HG03520 (cell line): ENCODE results near the gene ULK4.
"Not testable (repeated sequence)": the region's sequence is repeated elsewhere in the genome, so short reads cannot be mapped to it uniquely, and the experiment has no call there.

Experiments
- ATAC-seq: cut with Tn5 transposase; IDR thresholded peaks from one replicate; pipeline ENCODE4 v1.9.1; 2021; ENCODE audit warnings: mild to moderate bottlenecking, moderate library complexity; ENCODE audit not compliant: unreplicated experiment

The ULK4 gene

DNA sequence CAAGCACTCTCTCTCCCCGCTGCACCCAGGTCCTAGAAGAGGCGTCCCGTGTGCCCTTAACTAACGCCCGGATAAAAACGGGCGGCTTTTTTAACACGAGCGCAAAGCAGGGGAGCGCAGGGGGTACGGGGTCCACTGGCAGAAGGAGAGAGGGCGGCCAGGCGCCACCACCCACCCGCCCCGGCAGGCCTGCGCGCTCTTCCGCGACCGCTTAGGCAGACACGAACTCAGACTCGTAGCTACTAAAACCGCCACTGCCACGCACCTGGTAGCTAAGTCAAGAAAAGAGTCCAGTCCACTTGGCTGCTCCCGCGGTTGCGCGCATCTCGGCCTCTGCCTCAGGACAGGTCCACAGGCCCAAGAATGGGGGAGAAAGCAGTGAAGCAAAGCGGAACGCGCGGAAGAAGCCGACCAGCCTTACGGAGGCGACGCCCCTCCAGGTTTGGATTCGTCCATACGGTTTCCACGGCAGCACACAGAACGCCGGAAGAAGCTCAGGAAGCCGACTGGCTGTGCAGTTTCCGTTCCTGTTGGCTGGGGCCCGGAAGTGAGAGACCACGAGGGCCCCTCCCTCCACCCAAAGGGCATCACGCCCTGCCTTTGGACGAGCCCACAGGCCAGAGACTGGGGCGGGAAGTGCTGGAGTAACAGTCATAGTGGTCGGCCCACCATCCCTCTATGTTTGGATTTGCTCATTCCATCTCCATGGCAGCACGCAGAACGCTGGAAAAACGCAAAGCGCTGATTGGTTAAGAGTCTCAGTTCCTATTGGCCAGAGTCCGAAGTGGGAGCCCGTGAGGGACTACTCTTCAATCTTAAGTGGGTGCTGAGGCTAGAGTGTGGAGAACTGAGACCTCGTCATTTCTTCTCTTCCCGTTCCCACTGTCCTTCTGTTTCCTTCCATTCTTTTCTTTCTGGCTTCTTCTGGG is at the start of gene ULK4:
ULK4 (minus strand) TSS at position 353 of the 929 bp plus-strand sequence. CDS start 7,344 bp downstream, outside the sequence.
- ATAC-seq, result peak; percentile 92

- no peak for ATAC-seq
These were observed 48.6 kb upstream of the ULK4 start for GRCh38 chr3:42010530-42010929.

DNA sequence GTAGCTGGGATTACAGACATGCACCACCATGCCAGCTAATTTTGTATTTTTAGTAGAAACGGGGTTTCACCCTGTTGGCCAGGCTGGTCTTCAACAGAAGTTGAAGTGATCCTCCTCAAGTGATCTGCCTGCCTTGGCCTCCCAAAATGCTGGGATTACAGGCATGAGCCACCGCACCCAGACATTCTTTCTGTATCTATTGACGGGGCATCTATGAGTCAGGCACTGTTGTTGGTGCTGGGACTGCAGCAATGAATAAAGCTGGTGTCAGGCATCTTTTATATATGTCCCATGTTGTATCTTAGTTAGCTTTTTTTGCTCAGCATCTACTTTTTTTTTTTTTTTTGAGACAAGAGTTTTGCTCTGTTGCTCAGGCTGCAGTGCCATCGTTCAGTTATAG is 47.6 kb upstream of the ULK4 start:
- ATAC-seq, result no peak

GRCh38 chr3:42007785-42008184 is 45.9 kb upstream of the ULK4 start:
- ATAC-seq, result no peak

DNA sequence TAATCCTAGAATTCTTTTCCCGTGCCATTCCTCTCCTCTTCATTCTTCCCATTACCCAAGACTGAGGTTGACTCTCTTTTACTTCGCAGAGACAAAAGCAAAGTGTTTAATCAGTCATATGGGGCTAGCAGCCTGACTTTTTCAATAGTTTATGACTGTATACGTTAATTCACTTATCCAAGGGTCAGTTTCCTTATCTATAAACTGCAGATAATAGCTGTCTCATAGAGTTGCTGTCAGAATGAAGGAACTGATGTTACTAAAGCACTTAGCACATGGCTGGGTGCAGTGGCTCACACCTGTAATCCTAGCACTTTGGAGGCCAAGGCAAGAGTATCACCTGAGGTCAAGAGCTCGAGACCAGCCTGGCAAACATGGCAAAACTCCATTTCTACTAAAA is 43.5 kb upstream of the ULK4 start:
- ATAC-seq, result no peak

DNA sequence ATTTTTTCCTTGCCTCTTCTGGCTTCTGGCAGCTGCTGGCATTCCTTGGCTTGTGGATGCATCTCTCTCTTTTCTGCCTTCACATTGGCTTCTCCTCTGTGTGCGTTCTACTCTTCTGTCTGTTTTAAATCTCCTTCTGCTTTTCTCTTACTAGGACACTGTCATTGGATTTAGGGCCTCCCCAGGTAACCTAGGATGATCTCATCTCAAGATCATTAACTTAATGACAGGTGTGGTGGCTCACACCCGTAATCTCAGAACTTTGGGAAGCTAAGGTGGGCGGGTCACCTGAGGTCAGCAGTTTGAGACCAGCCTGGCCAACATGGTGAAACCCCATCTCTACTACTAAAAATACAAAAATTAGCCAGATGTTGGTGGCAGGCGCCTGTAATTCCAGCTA is 40.9 kb upstream of the ULK4 start:
- no peak for ATAC-seq

- ATAC-seq, result no peak
These were observed 39.9 kb upstream of the ULK4 start for GRCh38 chr3:42001777-42002176.

GRCh38 chr3:41999909-42000308 is 38.0 kb upstream of the ULK4 start:
- no peak for ATAC-seq

GRCh38 chr3:41997702-41998550 is 36.0 kb upstream of the ULK4 start:
- no peak for ATAC-seq

DNA sequence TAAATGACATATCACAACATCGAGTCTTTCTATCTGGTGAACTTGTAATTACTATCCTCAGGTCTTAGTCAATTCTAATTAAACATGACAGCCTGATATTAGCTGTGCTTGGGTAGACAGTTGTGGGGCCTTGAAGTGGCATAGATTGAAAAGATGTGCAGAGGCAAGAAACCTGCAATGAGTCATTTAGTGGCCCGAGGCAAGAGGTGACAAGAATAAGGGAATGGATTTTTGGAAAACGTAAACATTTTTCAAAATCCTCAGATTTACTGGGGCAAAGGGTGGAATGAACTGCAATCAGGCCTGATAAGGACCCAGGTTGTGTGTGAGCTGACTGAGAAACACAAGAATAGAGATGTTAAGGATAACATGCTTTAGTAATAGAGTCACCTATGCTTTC is 29.5 kb upstream of the ULK4 start:
- ATAC-seq, result no peak

DNA sequence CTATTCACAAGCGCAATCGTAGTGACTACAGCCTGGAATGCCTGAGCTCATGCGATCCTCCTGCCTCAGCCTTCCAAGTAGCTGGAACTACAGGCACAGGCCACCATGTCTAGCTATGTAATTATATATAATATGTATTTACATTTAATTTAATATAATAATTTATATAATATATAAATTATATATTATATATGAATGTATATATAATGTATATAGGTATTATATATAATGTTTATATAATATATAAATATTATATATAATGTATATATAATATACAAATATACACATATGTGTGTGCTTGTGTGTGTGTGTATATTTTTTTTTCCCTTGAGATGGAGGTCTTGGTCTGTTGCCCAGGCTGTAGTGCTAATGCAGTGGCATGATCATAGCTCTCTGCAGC is 27.6 kb upstream of the ULK4 start:
- no peak for ATAC-seq

DNA sequence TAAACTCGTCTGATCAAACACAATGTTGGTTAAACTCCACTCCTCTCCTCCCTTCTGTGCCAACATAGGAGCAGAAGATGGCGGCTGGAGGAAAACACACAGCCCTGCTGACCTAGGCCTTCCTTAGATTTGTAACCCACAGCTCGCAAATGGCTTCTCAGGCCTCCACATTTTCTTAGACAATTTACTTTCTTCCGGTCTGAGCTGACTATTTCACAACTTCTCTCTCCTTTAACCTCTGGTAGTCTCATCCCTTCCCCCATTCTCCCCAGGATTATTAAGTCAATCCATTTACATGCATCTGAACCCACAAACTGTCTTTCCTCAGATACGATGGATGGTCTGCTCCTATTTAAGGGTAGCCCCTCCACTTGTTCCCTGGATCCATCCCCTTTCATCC is 25.7 kb upstream of the ULK4 start:
- no peak for ATAC-seq

GRCh38 chr3:41986561-41986960 is 24.7 kb upstream of the ULK4 start:
- ATAC-seq, result no peak

DNA sequence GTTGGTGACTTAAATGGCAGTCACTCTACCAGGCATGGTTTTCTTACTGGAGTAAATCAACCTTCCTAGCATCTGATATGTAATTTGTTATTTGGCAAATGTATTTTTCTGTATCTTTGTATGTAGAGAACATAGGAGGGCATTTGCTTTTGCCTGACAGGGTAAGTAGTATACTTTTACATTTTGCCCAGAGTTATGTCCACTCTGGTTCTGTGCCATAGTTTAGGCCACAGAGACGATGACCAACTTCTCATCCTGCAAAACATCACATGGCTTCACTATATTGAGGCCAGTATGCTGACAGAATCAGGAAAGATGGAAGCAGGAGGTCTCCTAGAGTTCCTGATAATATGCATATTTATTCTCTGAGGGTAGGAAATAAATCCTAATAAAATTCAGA is 23.1 kb upstream of the ULK4 start:
- ATAC-seq, result no peak

DNA sequence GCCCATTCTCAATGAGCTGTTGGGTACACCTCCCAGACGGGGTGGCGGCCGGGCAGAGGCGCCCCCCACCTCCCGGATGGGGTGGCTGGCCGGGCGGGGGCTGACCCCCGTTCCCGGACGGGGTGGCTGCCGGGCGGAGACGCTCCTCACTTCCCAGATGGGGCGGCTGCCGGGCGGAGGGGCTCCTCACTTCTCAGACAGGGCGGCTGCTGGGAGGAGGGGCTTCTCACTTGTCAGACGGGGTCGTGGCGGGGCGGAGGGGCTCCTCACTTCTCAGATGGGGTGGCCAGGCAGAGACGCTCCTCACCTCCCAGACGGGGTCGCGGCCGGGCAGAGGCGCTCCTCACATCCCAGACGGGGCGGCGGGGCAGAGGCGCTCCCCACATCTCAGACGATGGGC is 21.2 kb upstream of the ULK4 start:
- ATAC-seq, result not testable (repeated sequence)

DNA sequence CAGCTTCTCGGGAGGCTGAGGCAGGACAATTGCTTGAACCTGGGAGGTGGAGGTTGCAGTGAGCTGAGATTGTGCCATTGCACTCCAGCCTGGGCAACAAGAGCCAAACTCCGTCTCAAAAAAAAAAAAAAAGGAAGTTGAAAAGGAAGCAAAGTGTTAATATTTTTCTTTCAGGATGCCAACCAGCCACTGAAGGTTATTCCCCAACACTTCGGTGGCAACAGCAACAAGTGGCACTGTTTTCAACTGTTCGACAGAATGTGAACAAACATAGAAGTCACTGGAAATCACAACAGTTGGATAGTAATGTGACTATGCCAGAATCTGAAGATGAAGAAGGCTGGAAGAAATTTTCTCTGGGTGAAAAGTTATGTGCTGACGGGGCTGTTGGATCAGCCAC is 15.5 kb upstream of the ULK4 start:
- ATAC-seq, result not testable (repeated sequence)

DNA sequence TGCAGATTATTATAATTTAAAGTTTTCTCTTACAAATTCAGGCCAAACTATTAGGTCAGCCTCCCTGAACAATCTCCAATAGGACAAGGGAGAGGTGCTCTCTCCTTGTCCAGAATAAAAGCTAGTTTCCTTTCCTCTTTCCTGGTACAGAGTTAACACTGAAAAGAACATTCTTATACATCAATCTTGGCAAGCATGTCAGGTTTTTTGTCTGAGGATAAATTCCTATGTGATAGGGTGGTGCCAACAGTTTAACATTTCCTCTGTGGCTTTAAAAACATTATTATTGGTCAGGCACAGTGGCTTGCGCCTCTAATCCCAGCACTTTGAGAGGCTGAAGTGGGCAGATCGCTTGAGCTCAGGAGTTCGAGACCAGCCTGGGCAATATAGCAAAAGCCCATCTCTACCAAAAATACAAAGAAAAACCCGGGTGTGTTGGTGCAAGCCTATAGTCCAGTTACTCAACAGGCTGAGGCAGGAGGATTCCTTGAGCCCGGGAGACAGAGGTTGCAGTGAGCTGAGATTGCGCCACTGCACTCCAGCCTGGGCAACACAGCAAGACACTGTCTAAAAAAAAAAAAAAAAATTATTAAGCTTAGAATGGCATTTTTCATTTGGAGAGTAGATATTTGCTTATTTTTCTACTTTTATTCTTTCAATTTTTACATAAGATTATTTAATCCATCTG is 13.7 kb upstream of the ULK4 start:
- ATAC-seq, result no peak

DNA sequence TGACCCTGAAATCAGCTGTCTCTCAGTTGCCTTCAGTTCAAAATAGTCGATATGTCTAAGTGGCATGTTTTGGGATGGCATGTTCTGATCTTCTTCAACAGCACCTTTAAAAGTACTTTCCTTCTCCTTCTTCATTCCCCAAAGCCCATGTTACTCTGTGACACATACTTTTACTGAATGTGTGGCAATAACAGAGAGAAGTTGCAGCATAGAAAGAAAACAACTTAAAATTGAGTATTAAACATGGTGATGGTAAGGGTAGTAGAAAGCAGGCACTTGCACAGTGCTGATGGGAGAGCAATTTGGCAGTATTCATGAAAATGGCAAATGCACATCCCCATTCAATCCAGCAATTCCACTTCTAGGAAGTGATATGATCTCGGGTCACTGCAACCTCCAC is 12.3 kb upstream of the ULK4 start:
- no peak for ATAC-seq

DNA sequence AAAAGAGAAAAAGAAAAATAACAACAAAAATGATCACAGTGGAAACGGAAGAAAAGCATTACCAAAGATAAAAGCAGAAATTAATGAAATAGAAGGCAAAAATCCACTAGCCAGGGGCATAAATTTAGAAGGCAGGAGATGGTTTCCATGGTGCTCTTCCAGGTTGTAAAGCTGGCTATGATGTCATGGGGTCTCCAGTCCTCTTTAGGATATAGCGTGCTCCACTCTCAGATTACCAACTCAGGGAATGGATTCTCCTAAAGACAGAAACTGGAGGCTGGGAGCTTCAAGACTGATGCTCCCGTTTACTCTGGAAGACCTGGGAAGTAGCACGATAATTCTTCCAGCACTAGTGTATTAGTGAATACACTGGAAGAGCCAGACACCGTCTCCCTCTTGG is 10.9 kb upstream of the ULK4 start:
- ATAC-seq, result no peak

- no peak for ATAC-seq
These were observed 4.3 kb upstream of the ULK4 start for GRCh38 chr3:41966206-41966605.

- no peak for ATAC-seq
These were observed 1.9 kb upstream of the ULK4 start for GRCh38 chr3:41963823-41964222.
